BLaER1 (cell line): Measurements from ENCODE around the gene RAB42.
"Not testable (repeated sequence)": the region's sequence is repeated elsewhere in the genome, so short reads cannot be mapped to it uniquely, and the experiment has no call there.

Source experiments
- H3K27ac ChIP-seq: shearing (Covaris generic); formaldehyde crosslinking; 2 replicates; pipeline ENCODE4 v1.8.1; 2022
- H3K27me3 ChIP-seq: shearing (Covaris generic); formaldehyde crosslinking; 2 replicates; pipeline ENCODE4 v1.8.1; 2022
- H3K36me3 ChIP-seq: shearing (Covaris generic); formaldehyde crosslinking; 2 replicates; pipeline ENCODE4 v1.8.1; 2022
- H3K4me1 ChIP-seq: shearing (Covaris generic); formaldehyde crosslinking; 2 replicates; pipeline ENCODE4 v1.8.1; 2022
- H3K4me2 ChIP-seq: shearing (Covaris generic); formaldehyde crosslinking; 2 replicates; pipeline ENCODE4 v1.8.1; 2022
- H3K4me3 ChIP-seq: shearing (Covaris generic); formaldehyde crosslinking; 2 replicates; pipeline ENCODE4 v1.8.1; 2022
- H3K9ac ChIP-seq: shearing (Covaris generic); formaldehyde crosslinking; 2 replicates; pipeline ENCODE4 v1.8.1; 2022
- H3K9me3 ChIP-seq: shearing (Covaris generic); formaldehyde crosslinking; 2 replicates; pipeline ENCODE4 v1.8.1; 2022
- H4K20me1 ChIP-seq: shearing (Covaris generic); formaldehyde crosslinking; 2 replicates; pipeline ENCODE4 v1.8.1; 2022
- Cebpa-rat ChIP-seq: shearing (Covaris generic); IDR thresholded peaks from 2 replicates; pipeline ENCODE4 v1.8.1; 2022

Gene RAB42

GRCh38 chr1:28566931-28567330, 25.1 kb upstream of the RAB42 start:
- no peak for TF ChIP-seq Cebpa-rat
- H3K4me1 ChIP-seq, result no peaks in the 10 kb centered on the region
- no peaks in the 10 kb centered on the region for H3K27me3 ChIP-seq
- H3K4me2 ChIP-seq, result no peak overlapping the region
- H3K36me3 ChIP-seq, result peaks cover 97% of the 10 kb centered on the region
- H3K9me3 ChIP-seq, result no peaks in the 10 kb centered on the region
- no peak overlapping the region for H3K9ac ChIP-seq
- H3K4me3 ChIP-seq, result no peak overlapping the region
- no peaks in the 10 kb centered on the region for H4K20me1 ChIP-seq
- no peak overlapping the region for H3K27ac ChIP-seq

GRCh38 chr1:28571911-28572310, 20.2 kb upstream of the RAB42 start:
- Histone ChIP-seq H3K36me3 (peaks cover 97% of the 10 kb centered on the region), H3K4me3 (no peak overlapping the region), H3K4me1 (no peaks in the 10 kb centered on the region), H3K27me3 (no peaks in the 10 kb centered on the region), H4K20me1 (no peaks in the 10 kb centered on the region; the same call in 1 of the 2 replicates), H3K9ac (no peak overlapping the region), H3K4me2 (no peak overlapping the region), H3K27ac (no peak overlapping the region), H3K9me3 (no peaks in the 10 kb centered on the region)
- no peak for TF ChIP-seq Cebpa-rat

GRCh38 chr1:28572891-28573290, 19.2 kb upstream of the RAB42 start:
- H3K4me2 ChIP-seq, H3K4me3 ChIP-seq, H4K20me1 ChIP-seq, H3K9me3 ChIP-seq, H3K27me3 ChIP-seq, H3K9ac ChIP-seq, H3K27ac ChIP-seq, H3K4me1 ChIP-seq: not testable (repeated sequence)
- peaks cover 97% of the 10 kb centered on the region for H3K36me3 ChIP-seq

- H3K4me3 ChIP-seq, result no peak overlapping the region
- H3K4me1 ChIP-seq, result peaks cover 12% of the 10 kb centered on the region
- peaks cover 97% of the 10 kb centered on the region for H3K36me3 ChIP-seq
- no peak overlapping the region for H3K9ac ChIP-seq
- no peaks in the 10 kb centered on the region for H3K27me3 ChIP-seq
- TF ChIP-seq Cebpa-rat, result no peak
- no peak overlapping the region for H3K4me2 ChIP-seq
- peaks cover 14% of the 10 kb centered on the region for H4K20me1 ChIP-seq
- no peak overlapping the region for H3K27ac ChIP-seq
- no peaks in the 10 kb centered on the region for H3K9me3 ChIP-seq
Measured at GRCh38 chr1:28573564-28573963, 18.5 kb upstream of the RAB42 start.

GRCh38 chr1:28577052-28577678, 14.9 kb upstream of the RAB42 start:
- H4K20me1 ChIP-seq, result peaks cover 45% of the 10 kb centered on the region
- no peaks in the 10 kb centered on the region for H3K9me3 ChIP-seq
- H3K9ac ChIP-seq, result no peak overlapping the region
- H3K4me3 ChIP-seq, result no peak overlapping the region
- TF ChIP-seq Cebpa-rat, result no peak
- no peak overlapping the region for H3K27ac ChIP-seq
- H3K27me3 ChIP-seq, result no peaks in the 10 kb centered on the region
- peaks cover 33% of the 10 kb centered on the region for H3K4me1 ChIP-seq
- H3K36me3 ChIP-seq, result peaks cover 88% of the 10 kb centered on the region
- H3K4me2 ChIP-seq, result no peak overlapping the region

GRCh38 chr1:28577738-28578536, 14.1 kb upstream of the RAB42 start:
- H3K9me3 ChIP-seq, result no peaks in the 10 kb centered on the region
- H3K9ac ChIP-seq, result no peak overlapping the region
- no peak overlapping the region for H3K27ac ChIP-seq
- H4K20me1 ChIP-seq, result peaks cover 45% of the 10 kb centered on the region
- H3K27me3 ChIP-seq, result no peaks in the 10 kb centered on the region
- H3K4me3 ChIP-seq, result no peak overlapping the region
- H3K4me1 ChIP-seq, result peaks cover 36% of the 10 kb centered on the region
- TF ChIP-seq Cebpa-rat, result no peak
- no peak overlapping the region for H3K4me2 ChIP-seq
- H3K36me3 ChIP-seq, result peaks cover 81% of the 10 kb centered on the region

- peaks cover 72% of the 10 kb centered on the region for H3K36me3 ChIP-seq
- H4K20me1 ChIP-seq, result peaks cover 45% of the 10 kb centered on the region
- H3K4me2 ChIP-seq, result peak overlapping the region; percentile 98; the same call in 1 of the 2 replicates
- H3K27me3 ChIP-seq, result no peaks in the 10 kb centered on the region
- no peaks in the 10 kb centered on the region for H3K9me3 ChIP-seq
- no peak overlapping the region for H3K4me3 ChIP-seq
- no peak overlapping the region for H3K27ac ChIP-seq
- TF ChIP-seq Cebpa-rat, result no peak
- H3K4me1 ChIP-seq, result peaks cover 36% of the 10 kb centered on the region
- H3K9ac ChIP-seq, result peak overlapping the region; percentile 94; the same call in 1 of the 2 replicates
Measured at GRCh38 chr1:28578696-28579218, 13.3 kb upstream of the RAB42 start.

- peak overlapping the region; percentile 94 for H3K9ac ChIP-seq
- peaks cover 36% of the 10 kb centered on the region for H3K4me1 ChIP-seq
- no peaks in the 10 kb centered on the region for H3K9me3 ChIP-seq
- peak overlapping the region; percentile 98 for H3K4me2 ChIP-seq
- H3K36me3 ChIP-seq, result peaks cover 66% of the 10 kb centered on the region
- H3K4me3 ChIP-seq, result peak overlapping the region; percentile 95
- no peak overlapping the region for H3K27ac ChIP-seq
- H3K27me3 ChIP-seq, result no peaks in the 10 kb centered on the region
- peaks cover 45% of the 10 kb centered on the region for H4K20me1 ChIP-seq
- no peak for TF ChIP-seq Cebpa-rat
Measured at GRCh38 chr1:28579401-28579800, 12.7 kb upstream of the RAB42 start.

- Histone ChIP-seq H3K27me3 (no peaks in the 10 kb centered on the region), H3K4me1 (peaks cover 36% of the 10 kb centered on the region), H3K27ac (peak overlapping the region; percentile 91), H3K9me3 (no peaks in the 10 kb centered on the region), H3K4me2 (peak overlapping the region; percentile 98), H4K20me1 (peaks cover 45% of the 10 kb centered on the region), H3K36me3 (peaks cover 51% of the 10 kb centered on the region), H3K4me3 (peak overlapping the region; percentile 95), H3K9ac (peak overlapping the region; percentile 94)
- no peak for TF ChIP-seq Cebpa-rat
Measured at GRCh38 chr1:28580722-28581530, 11.1 kb upstream of the RAB42 start.
